Lower lobe of right lung (tissue), 2 donors: ENCODE data around the gene RIOK2. TPM values are rescaled to one million over a fixed set of nuclear protein-coding genes. Genes with fewer than 3 reads are reported as not detected.

ENCODE experiments used
- ATAC-seq, 2 donors: fragments of 200-7000 bp; cut with Tn5 transposase; one replicate each; pipeline ENCODE4 v1.9.1; 2020 to 2022; ENCODE audit warnings: mild to moderate bottlenecking in 2 of 2, moderate library complexity in 2 of 2
- DNase-seq: peaks from one replicate; pipeline ENCODE4 v3.0.0-alpha.2; 2020
- H3K27ac ChIP-seq: fragments of 200-600 bp; one replicate; pipeline ENCODE4 v1.8.0; 2022
- H3K27me3 ChIP-seq: fragments of 200-600 bp; one replicate; pipeline ENCODE4 v1.8.0; 2022; ENCODE audit warnings: low read depth
- H3K36me3 ChIP-seq: fragments of 200-600 bp; one replicate; pipeline ENCODE4 v1.8.0; 2022; ENCODE audit warnings: mild to moderate bottlenecking
- H3K4me1 ChIP-seq: fragments of 200-600 bp; one replicate; pipeline ENCODE4 v1.8.0; 2022
- H3K4me3 ChIP-seq: fragments of 200-600 bp; one replicate; pipeline ENCODE4 v1.8.0; 2022; ENCODE audit warnings: mild to moderate bottlenecking
- H3K9me3 ChIP-seq: fragments of 200-600 bp; one replicate; pipeline ENCODE4 v1.8.0; 2022
- intact Hi-C: fragments of 100-400 bp; cut with DNase I; formaldehyde crosslinking; loops from one replicate; pipeline ENCODE4 v1.11.0; 2022
- total RNA-seq: library from RNA; stranded (reverse); fragmentation: NEBNext Ultra II Directional; extraction: Animal tissue kit (Norgen Biotek cat#: 25700); gene quantifications from one replicate; pipeline ENCODE4 v1.2.1, GENCODE V29; 2021
- TF ChIP-seq, protein P1 (sequence below): fragments of 200-600 bp; IDR thresholded peaks from one replicate; pipeline ENCODE4 v1.8.0; 2022; ENCODE audit warnings: antibody characterized with exemption, mild to moderate bottlenecking
- donor health status: DM: no; HTN: yes; CAD: no; lungs with severe emphysema.

RIOK2 gene
- total RNA-seq, 1 donor from 2014 or later = 21.6 TPM

DNA sequence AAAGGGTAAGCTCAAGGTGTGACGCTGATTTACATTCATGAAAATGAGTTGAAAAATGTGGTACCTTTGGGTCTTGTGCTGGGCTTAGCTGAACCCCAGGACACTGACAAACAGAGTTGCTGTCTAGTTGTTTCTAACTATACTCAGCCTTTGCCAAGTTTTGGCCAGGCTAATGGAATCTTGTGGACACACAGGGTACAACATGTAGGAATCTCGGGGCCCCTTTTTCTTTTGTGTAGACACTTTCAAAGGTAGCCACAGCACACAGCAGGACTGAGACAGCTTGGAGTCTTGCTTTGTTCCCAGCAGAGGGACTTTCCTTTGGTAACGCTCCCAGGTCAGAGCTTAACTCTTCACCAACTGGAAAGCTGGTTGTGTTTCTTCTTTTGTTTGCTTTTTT is 48.4 kb downstream of the RIOK2 start:
- Histone ChIP-seq H3K4me1 (no peaks in the 10 kb centered on the region), H3K27me3 (no peaks in the 10 kb centered on the region), H3K36me3 (no peaks in the 10 kb centered on the region), H3K9me3 (no peaks in the 10 kb centered on the region), H3K27ac (no peak overlapping the region), H3K4me3 (no peak overlapping the region)
- intact Hi-C loops = no loop called here
- TF ChIP-seq, protein P1, sequence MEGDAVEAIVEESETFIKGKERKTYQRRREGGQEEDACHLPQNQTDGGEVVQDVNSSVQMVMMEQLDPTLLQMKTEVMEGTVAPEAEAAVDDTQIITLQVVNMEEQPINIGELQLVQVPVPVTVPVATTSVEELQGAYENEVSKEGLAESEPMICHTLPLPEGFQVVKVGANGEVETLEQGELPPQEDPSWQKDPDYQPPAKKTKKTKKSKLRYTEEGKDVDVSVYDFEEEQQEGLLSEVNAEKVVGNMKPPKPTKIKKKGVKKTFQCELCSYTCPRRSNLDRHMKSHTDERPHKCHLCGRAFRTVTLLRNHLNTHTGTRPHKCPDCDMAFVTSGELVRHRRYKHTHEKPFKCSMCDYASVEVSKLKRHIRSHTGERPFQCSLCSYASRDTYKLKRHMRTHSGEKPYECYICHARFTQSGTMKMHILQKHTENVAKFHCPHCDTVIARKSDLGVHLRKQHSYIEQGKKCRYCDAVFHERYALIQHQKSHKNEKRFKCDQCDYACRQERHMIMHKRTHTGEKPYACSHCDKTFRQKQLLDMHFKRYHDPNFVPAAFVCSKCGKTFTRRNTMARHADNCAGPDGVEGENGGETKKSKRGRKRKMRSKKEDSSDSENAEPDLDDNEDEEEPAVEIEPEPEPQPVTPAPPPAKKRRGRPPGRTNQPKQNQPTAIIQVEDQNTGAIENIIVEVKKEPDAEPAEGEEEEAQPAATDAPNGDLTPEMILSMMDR = no peak
- ATAC-seq (no peak), DNase-seq (no peak)

DNA sequence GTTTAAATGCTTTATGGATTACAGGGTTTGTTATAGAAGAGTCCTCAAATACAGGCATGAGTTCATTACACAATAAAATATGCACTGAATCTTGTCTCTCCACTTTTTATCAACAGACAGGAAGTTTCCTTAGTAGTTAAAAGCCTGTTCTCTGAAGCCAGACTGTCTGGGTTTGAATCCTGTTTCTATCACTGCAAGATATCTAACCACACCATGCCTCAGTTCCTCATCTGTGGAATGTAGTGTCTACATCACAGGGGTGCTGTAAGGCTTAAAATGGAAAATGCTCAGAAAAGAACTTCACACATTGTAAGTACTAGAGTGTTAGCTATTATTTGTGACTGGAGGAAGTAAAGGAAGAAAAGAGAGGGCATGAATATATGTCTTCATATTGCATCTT is 49.9 kb downstream of the RIOK2 start:
- Histone ChIP-seq H3K27me3 (no peaks in the 10 kb centered on the region), H3K4me3 (no peak overlapping the region), H3K36me3 (no peaks in the 10 kb centered on the region), H3K4me1 (no peaks in the 10 kb centered on the region), H3K27ac (no peak overlapping the region), H3K9me3 (no peaks in the 10 kb centered on the region)
- TF ChIP-seq, protein P1 = no peak
- intact Hi-C loops = no loop called here
- DNase-seq (no peak), ATAC-seq (no peak)

- DNase-seq = no peak
- ATAC-seq = no peak
- H3K36me3 ChIP-seq = no peaks in the 10 kb centered on the region
- TF ChIP-seq, protein P1 = no peak
- H3K27me3 ChIP-seq = no peaks in the 10 kb centered on the region
- no peaks in the 10 kb centered on the region for H3K4me1 ChIP-seq
- intact Hi-C loops = no loop called here
- no peaks in the 10 kb centered on the region for H3K9me3 ChIP-seq
- H3K27ac ChIP-seq = no peak overlapping the region
- H3K4me3 ChIP-seq = no peak overlapping the region
Measured at GRCh38 chr5:97131921-97132320, 51.1 kb downstream of the RIOK2 start.

DNA sequence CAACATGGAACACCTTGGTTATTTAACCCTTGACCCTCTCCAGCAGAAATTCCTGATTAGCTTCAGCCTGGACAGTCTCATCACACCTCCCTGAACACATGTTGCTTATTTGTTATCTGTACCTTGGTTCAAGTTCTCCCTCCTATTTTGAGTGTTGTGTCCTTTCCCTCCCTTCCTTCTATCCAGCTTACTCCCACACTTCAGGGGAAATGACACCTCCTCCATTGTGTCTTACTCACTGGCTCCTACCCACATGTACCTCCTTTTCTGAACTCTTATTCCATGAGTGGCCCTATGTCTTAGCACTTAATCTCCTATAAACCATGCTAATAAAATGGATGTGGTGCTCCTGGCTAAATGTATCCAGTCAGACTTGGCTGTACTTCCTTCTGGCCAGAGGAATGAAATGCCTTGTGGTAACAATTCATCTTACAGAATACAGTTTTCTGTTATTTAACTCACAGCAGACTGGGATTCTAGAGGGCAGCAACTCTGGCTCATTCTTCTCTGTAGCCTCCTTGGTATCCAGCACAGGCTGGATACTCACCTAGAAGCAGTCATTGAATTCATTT is 51.8 kb downstream of the RIOK2 start:
- no peaks in the 10 kb centered on the region for H3K27me3 ChIP-seq
- no peaks in the 10 kb centered on the region for H3K36me3 ChIP-seq
- no peak for ATAC-seq
- no peak for DNase-seq
- intact Hi-C loops = no loop called here
- H3K4me1 ChIP-seq = no peaks in the 10 kb centered on the region
- H3K4me3 ChIP-seq = no peak overlapping the region
- H3K9me3 ChIP-seq = no peaks in the 10 kb centered on the region
- TF ChIP-seq, protein P1 = no peak
- H3K27ac ChIP-seq = no peak overlapping the region

GRCh38 chr5:97127727-97128126 is 55.3 kb downstream of the RIOK2 start:
- H3K27me3 ChIP-seq = no peaks in the 10 kb centered on the region
- ATAC-seq = no peak
- H3K9me3 ChIP-seq = no peaks in the 10 kb centered on the region
- no peaks in the 10 kb centered on the region for H3K36me3 ChIP-seq
- H3K4me1 ChIP-seq = no peaks in the 10 kb centered on the region
- intact Hi-C loops = no loop called here
- no peak overlapping the region for H3K4me3 ChIP-seq
- no peak overlapping the region for H3K27ac ChIP-seq
- DNase-seq = no peak
- TF ChIP-seq, protein P1 = no peak
